ENCODE measurements around the gene EVPLL.
A peak's percentile ranks its signal among the peaks of the same experiment; 100 is the strongest.

Gene EVPLL

GRCh38 chr17:18353541-18353940 is 24.0 kb upstream of the EVPLL start:
- Histone ChIP-seq H3K4me1 (ENCODE audit: insufficient read depth, low read length, poor library complexity, severe bottlenecking) (no peaks in the 10 kb centered on the region), H3K9ac (ENCODE audit: low read depth, low read length, poor library complexity, severe bottlenecking) (no peak overlapping the region), H3K4me3 (ENCODE audit: low read length, poor library complexity, severe bottlenecking) (no peak overlapping the region), H2AFZ (ENCODE audit: low read length) (no peak overlapping the region), H3K9me3 (ENCODE audit: insufficient read depth, low read depth, low read length) (no peaks in the 10 kb centered on the region), H3K27me3 (ENCODE audit: insufficient read depth, low read length, poor library complexity, severe bottlenecking) (no peaks in the 10 kb centered on the region), H3K79me2 (ENCODE audit: insufficient read depth, low read length) (peaks cover 14% of the 10 kb centered on the region; the same call in 1 of the 2 replicates), H3K4me2 (ENCODE audit: low read depth, low read length, poor library complexity, severe bottlenecking) (no peak overlapping the region), H3K36me3 (ENCODE audit: insufficient read depth, low read length) (peaks cover 29% of the 10 kb centered on the region), H4K20me1 (ENCODE audit: insufficient read depth, low read length, poor library complexity, severe bottlenecking) (peaks cover 5% of the 10 kb centered on the region), H3F3A (ENCODE audit: low read depth) (no peaks in the 10 kb centered on the region), H3K9me2 (replicated peaks; ENCODE audit: low read depth, low read length) (no peaks in the 10 kb centered on the region)
- no peak for TF ChIP-seq CTCF (conservative IDR thresholded peaks at IDR 0.05; ENCODE audit: low read length)
- TF ChIP-seq EZH2phosphoT487 (IDR thresholded peaks at IDR 0.05; ENCODE audit: borderline replicate concordance) = no peak

GRCh38 chr17:18356624-18357023 is 21.0 kb upstream of the EVPLL start:
- H3K4me2 ChIP-seq (ENCODE audit: low read depth, low read length, poor library complexity, severe bottlenecking) = no peak overlapping the region
- no peak for TF ChIP-seq CTCF (conservative IDR thresholded peaks at IDR 0.05; ENCODE audit: low read length)
- no peak for TF ChIP-seq EZH2phosphoT487 (IDR thresholded peaks at IDR 0.05; ENCODE audit: borderline replicate concordance)
- H3K4me1 ChIP-seq (ENCODE audit: insufficient read depth, low read length, poor library complexity, severe bottlenecking) = no peaks in the 10 kb centered on the region
- peaks cover 44% of the 10 kb centered on the region for H3K79me2 ChIP-seq (ENCODE audit: insufficient read depth, low read length)
- peaks cover 23% of the 10 kb centered on the region for H3K36me3 ChIP-seq (ENCODE audit: insufficient read depth, low read length)
- no peaks in the 10 kb centered on the region for H3K27me3 ChIP-seq (ENCODE audit: insufficient read depth, low read length, poor library complexity, severe bottlenecking)
- peaks cover 5% of the 10 kb centered on the region for H4K20me1 ChIP-seq (ENCODE audit: insufficient read depth, low read length, poor library complexity, severe bottlenecking)
- no peaks in the 10 kb centered on the region for H3K9me2 ChIP-seq (replicated peaks; ENCODE audit: low read depth, low read length)
- no peak overlapping the region for H3K4me3 ChIP-seq (ENCODE audit: low read length, poor library complexity, severe bottlenecking)
- H2AFZ ChIP-seq (ENCODE audit: low read length) = no peak overlapping the region
- H3K9ac ChIP-seq (ENCODE audit: low read depth, low read length, poor library complexity, severe bottlenecking) = no peak overlapping the region
- no peaks in the 10 kb centered on the region for H3F3A ChIP-seq (ENCODE audit: low read depth)
- H3K9me3 ChIP-seq (ENCODE audit: insufficient read depth, low read depth, low read length) = no peaks in the 10 kb centered on the region

GRCh38 chr17:18360518-18360917 is 17.1 kb upstream of the EVPLL start:
- Histone ChIP-seq H3K27me3 (ENCODE audit: insufficient read depth, low read length, poor library complexity, severe bottlenecking) (no peaks in the 10 kb centered on the region), H2AFZ (ENCODE audit: low read length) (no peak overlapping the region), H3K9me2 (replicated peaks; ENCODE audit: low read depth, low read length) (no peaks in the 10 kb centered on the region), H3F3A (ENCODE audit: low read depth) (no peaks in the 10 kb centered on the region), H3K79me2 (ENCODE audit: insufficient read depth, low read length) (peaks cover 62% of the 10 kb centered on the region), H4K20me1 (ENCODE audit: insufficient read depth, low read length, poor library complexity, severe bottlenecking) (peaks cover 10% of the 10 kb centered on the region), H3K4me1 (ENCODE audit: insufficient read depth, low read length, poor library complexity, severe bottlenecking) (peaks cover 13% of the 10 kb centered on the region), H3K36me3 (ENCODE audit: insufficient read depth, low read length) (no peaks in the 10 kb centered on the region), H3K9ac (ENCODE audit: low read depth, low read length, poor library complexity, severe bottlenecking) (no peak overlapping the region), H3K4me2 (ENCODE audit: low read depth, low read length, poor library complexity, severe bottlenecking) (peak overlapping the region; percentile 40), H3K4me3 (ENCODE audit: low read length, poor library complexity, severe bottlenecking) (no peak overlapping the region), H3K9me3 (ENCODE audit: insufficient read depth, low read depth, low read length) (no peaks in the 10 kb centered on the region)
- TF ChIP-seq EZH2phosphoT487 (IDR thresholded peaks at IDR 0.05; ENCODE audit: borderline replicate concordance) = no peak
- no peak for TF ChIP-seq CTCF (conservative IDR thresholded peaks at IDR 0.05; ENCODE audit: low read length)
